Stimulated activated CD4-positive, alpha-beta T cell treated with anti-CD3 and anti-CD28 coated beads, Interleukin-1b, Interleukin-23, amount 100 ng/mL, for 24 hours (primary cell): ENCODE measurements around the gene MED28.

ENCODE experiments used
- DNase-seq, 4 experiments: peaks; one replicate each; pipeline ENCODE4 v3.0.0-alpha.2; 2020; ENCODE audit warnings: low read depth in 4 of 4, low spot score in 1 of 4

The MED28 gene

DNA sequence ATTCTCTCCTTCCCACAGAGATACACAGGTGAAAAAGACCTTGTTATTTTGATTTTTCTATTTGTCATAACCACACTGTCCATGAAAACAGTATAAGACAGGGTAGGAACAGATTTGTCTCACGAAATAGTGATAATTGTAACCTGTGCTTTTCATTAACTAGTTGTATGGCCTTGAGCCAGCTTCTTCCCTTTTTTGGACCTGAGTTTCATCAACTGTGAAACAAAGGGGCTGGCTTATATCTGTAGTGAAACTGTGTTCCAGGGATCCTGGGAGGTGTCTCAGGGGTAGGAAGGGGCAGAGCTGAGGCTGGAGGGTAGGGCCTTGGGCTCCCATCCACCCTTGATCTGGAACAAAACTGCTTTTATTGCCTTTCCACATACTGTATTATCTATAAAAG, 50.9 kb downstream of the MED28 start:
- DNase-seq, result no peak

DNA sequence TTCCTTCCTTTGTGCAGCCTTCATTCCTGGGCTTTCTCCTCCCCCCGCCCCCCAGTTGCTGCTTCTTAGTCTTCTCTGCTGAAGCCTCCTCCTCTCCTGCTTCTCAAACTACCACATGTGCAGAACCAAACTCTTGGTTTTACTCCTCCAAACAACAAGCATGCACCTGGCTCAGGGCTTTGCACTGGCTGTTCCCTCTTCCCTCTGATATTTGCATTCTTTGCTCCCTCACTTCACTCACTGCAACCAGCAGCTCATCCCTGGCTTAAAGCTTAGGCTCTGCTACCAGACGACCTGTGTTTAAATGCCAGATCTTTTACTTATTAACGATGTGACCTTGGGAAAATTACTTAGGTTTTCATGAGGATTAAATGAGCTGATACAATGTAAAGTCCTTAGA, 51.4 kb downstream of the MED28 start:
- no peak for DNase-seq

DNA sequence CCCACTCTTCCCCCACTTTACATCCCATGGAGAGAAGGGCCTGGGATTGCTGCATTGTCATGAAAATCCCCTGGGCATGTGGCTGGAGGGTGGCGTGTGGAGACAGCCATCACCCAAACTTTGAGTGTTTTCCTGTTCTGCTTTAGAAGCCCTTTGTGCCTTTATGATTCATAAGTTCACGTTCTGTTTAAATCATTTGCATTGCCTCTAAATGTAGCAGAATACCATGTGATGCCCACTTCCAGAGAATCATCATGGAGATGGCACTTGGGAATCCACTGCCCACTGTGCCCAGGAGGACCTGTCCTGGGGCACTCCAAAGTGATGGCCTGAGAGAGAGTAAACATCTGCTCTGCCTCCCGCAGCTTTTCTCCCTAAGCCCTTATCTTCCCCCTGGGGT, 52.8 kb downstream of the MED28 start:
- DNase-seq, result no peak

DNA sequence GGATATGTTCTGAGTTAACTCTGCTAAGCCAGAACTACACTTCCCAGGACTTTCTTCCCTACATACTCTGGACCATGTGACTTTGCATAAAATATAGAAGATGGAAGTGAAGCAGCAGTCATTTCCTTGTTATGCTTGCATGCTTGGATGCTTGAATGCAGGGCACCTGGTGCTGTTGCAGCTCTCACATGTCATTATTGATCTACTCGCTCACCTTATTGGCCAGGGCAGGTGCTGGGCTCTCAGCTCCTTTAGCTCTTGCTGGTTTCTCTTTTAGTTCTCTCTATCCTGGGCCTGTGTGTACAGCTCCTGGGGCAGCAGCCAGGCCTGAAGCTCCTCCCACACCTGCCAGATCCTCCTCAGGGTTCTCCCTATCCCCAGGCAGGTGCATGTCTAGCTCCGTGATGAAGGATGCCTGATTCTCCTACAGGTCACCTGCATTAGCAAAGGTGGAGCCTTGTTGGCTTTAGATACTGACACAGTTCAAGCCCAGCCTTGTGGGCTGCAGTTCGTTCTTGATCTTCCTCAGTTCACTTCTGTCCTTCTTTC, 53.3 kb downstream of the MED28 start:
- DNase-seq, result no peak

GRCh38 chr4:17670423-17670822, 56.0 kb downstream of the MED28 start:
- no peak for DNase-seq

GRCh38 chr4:17680559-17681280, 66.3 kb downstream of the MED28 start:
- DNase-seq, result no peak

DNA sequence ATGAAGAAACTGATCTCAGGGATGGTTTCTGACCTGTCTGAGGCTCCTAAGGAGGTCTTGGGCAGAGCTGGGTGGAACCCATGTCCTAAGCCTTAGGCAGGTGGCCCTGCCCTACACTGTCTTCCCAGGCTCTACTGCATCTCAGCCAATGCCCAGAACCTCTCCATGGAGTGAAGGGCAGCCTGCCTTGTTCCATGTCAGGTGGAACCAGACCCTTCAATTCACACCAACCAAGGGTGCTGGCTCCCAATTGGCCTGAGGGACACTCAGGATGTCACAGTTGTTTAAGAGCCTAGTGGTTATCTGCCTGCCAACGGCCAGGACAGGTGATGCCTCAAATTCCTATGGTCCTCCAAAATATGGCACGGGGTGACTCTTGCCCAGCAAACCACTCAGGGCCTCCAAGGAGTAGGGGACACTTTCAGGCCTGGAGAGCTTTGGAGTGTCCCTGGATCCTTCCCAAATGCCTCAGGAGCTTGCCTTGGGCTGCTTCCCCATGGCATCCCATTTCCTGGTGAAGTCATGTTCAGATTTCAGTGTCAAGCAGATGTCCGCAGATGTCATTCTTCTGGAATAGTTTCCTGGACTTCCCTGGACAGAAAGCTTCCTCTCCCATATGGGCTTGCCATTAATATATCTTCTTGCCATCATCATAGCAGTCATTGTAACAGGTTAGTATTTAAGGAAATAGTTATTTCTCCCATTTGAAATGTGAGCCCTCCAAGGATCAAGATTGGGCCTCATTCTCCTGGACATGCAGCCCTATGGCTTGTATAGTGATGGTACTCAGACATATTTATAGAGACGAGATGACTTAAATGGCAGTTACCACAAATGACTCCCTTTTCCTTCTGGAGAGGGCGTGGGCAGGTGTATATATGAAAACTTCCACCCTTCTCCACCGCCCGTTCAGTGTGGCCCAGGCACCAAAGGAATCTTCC, 67.1 kb downstream of the MED28 start:
- no peak for DNase-seq

GRCh38 chr4:17682222-17682566, 67.8 kb downstream of the MED28 start:
- no peak for DNase-seq
